ENCODE results near the gene FOXK2.
"Not testable (repeated sequence)": the region's sequence is repeated elsewhere in the genome, so short reads cannot be mapped to it uniquely, and the experiment has no call there.

DNA sequence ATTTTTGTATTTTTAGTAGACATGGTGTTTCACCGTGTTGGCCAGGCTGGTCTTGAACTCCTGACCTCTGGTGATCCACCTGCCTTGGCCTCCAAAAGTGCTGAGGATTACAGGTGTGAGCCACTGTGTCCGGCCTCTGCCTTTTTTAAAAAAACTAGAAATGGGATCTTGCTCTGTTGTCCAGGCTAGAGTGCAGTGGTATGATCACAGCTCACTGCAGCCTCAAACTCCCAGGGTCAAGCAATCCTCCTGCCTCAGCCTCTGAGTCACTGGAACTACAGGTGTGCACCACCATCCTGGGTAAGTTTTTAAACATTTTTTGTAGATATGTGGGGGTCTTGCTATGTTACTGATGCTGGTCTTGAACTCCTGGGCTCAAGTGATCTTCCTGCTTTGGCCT, 38.0 kb downstream of the FOXK2 start:
- TF ChIP-seq, protein P1, sequence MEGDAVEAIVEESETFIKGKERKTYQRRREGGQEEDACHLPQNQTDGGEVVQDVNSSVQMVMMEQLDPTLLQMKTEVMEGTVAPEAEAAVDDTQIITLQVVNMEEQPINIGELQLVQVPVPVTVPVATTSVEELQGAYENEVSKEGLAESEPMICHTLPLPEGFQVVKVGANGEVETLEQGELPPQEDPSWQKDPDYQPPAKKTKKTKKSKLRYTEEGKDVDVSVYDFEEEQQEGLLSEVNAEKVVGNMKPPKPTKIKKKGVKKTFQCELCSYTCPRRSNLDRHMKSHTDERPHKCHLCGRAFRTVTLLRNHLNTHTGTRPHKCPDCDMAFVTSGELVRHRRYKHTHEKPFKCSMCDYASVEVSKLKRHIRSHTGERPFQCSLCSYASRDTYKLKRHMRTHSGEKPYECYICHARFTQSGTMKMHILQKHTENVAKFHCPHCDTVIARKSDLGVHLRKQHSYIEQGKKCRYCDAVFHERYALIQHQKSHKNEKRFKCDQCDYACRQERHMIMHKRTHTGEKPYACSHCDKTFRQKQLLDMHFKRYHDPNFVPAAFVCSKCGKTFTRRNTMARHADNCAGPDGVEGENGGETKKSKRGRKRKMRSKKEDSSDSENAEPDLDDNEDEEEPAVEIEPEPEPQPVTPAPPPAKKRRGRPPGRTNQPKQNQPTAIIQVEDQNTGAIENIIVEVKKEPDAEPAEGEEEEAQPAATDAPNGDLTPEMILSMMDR (IDR thresholded peaks at IDR 0.05; ENCODE audit: poor library complexity) = not testable (repeated sequence)
- not testable (repeated sequence) for TF ChIP-seq EZH2phosphoT487 (IDR thresholded peaks at IDR 0.05; ENCODE audit: low read depth, severe bottlenecking, unreplicated experiment)
